Measurements from ENCODE around the gene PIK3R2. TPM values are rescaled to one million over a fixed set of nuclear protein-coding genes. Genes with fewer than 3 reads are reported as not detected.
"Not testable (repeated sequence)": the region's sequence is repeated elsewhere in the genome, so short reads cannot be mapped to it uniquely, and the experiment has no call there.

PIK3R2 gene
- total RNA-seq, 2 donors from 2014 or later, result 12.6 to 20.1 TPM

DNA sequence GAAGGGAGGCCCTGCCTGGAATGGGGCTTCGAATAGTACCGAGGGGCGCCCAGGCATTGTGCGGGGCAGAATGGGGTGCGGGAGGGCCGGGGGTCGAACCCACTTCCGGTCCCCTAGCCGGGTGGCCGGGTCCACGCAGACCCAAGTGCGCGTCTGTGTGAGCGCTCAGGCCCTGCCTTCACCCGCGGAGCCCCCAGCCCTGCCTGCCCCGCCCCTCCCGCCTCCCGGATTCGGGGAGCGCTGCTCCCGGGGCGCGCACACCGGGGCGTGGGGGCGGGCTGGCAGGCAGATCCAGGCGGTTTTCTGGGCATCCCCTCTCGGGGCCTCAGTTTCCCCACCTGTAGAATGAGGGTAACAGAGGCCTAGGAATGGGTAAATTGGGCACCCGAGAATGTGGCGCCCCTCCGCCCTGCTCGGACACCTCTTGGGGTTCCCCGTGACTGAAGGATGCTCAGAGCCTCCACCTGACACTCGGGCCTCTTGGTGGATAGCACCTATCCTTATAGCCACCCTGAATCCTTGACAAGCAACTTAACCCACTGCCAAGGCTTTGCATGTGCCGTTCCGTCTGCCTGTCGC lies 682 bp downstream of the PIK3R2 start:
- Mint-ChIP-seq H3K4me1 (ENCODE audit: low read depth in 2 of 2) (peaks cover 28 to 33% of the 10 kb centered on the region in 2 donors), H3K36me3 (no peaks in the 10 kb centered on the region), H3K4me3 (peak overlapping the region; percentile 95), H3K27me3 (no peaks in the 10 kb centered on the region), H3K9me3 (no peaks in the 10 kb centered on the region), H3K27ac (peak overlapping the region; percentile 69 to 73)
- ATAC-seq (no peak), DNase-seq (ENCODE audit: low spot score) (no peak)

DNA sequence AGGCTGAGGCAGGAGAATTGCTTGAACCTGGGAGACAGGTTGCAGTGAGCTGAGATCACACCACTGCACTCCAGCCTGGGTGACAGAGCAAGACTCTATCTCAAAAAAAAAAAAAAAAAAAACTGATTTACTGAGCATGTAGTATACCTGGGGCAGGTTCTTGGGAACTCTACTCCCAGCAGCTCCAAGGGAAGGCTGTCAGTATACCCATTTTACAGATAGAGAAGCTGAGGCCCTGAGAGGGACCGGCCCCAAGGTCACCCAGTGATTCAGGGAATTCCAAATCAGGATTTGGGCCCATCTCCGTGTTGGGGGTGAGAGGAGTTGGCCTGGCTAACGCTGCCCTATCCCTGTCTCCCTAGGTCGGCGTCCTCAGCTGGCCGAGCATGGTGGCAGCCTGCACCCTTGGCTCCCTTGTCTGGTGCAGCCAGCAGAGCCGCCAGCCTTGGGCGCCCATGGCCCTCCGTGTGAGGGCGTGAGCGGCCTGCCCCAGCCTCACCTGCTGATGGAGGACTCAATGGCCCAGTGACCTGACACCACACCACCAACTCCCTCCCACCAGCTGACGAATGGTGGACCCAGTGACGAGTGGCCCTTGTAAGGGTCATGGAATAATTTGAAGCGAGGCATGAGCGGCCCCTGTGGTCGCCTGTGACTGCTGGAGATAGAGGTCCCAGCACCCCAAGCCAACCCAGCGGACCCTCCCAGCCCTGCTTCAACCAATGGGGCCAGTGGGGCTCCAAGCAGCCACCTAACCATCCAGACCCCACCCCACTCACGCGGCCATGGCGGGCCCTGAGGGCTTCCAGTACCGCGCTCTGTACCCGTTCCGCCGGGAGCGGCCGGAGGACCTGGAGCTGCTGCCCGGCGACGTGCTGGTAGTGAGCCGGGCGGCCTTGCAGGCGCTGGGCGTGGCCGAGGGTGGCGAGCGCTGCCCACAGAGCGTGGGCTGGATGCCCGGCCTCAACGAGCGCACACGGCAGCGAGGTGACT lies 2.4 kb downstream of the PIK3R2 start:
- Mint-ChIP-seq H3K4me3 (no peak overlapping the region), H3K36me3 (no peaks in the 10 kb centered on the region)
- no peak for ATAC-seq

DNA sequence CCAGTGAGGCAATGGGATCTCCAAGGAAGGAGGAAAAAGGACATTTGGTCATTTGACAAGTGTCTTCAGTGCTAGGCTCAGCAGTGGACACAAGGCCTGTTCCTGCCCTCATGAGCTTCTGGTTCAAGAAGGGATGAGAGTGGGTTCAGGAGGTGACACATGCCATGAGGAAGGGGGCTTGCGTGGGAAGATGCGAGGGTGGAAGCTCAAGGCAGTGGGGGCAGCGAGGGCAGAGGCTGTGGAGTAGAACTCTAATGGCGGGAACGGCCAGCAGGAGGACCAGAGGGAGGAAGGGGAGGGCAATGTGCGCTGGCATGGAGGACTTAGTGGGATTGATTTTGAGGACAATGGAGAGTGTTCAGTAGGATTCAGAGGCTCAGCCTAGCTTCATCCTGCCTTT lies 3.3 kb downstream of the PIK3R2 start:
- DNase-seq (ENCODE audit: low spot score) (no peak), ATAC-seq (no peak)
- peaks cover 27 to 32% of the 10 kb centered on the region in 2 donors for H3K4me1 Mint-ChIP-seq (ENCODE audit: low read depth in 2 of 2)
- no peak overlapping the region for H3K4me3 Mint-ChIP-seq
- H3K27me3 Mint-ChIP-seq, result no peaks in the 10 kb centered on the region
- peak overlapping the region in 1 of 2 donors; percentile 16 for H3K27ac Mint-ChIP-seq
- no peaks in the 10 kb centered on the region for H3K9me3 Mint-ChIP-seq
- no peaks in the 10 kb centered on the region for H3K36me3 Mint-ChIP-seq

More for the DNA sequence above, 2.4 kb downstream of the PIK3R2 start:
- Mint-ChIP-seq H3K27ac (no peak overlapping the region), H3K27me3 (no peaks in the 10 kb centered on the region), H3K9me3 (no peaks in the 10 kb centered on the region), H3K4me1 (ENCODE audit: low read depth in 2 of 2) (peaks cover 26 to 35% of the 10 kb centered on the region in 2 donors)
- DNase-seq (ENCODE audit: low spot score), result no peak

DNA sequence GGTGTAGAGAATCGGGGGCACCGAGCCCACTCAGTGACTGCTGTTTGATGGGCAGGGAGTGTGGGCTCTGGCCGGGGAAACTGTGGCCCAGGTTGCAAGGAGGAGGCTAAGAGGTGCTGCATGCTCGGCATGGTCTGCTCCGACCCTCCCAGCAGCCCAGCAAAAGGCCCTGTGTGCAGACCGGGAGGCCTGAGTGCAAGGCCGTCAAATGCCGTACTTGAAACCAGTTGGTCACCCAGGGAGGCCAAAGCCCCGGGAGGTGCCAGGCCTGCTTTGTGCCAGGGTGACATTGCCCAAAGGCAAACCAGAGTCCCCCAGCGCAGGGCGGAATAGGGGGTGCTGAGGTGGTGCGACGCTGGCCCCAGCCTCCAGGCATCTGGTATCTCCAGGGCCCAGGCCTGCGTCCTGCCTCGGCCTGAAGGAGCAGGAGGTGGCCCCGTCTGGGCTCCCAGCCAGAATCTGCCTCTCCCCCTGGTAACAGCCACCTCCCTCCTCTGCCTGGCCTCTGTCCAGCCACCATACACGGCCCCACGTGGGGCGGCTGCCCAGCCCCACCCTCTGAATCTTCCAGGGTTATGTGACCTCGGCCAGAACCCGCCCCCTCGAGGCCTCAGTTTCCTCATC lies 4.0 kb downstream of the PIK3R2 start:
- DNase-seq (ENCODE audit: low spot score), result no peak
- Mint-ChIP-seq H3K9me3 (no peaks in the 10 kb centered on the region), H3K4me1 (ENCODE audit: low read depth in 2 of 2) (peaks cover 22 to 26% of the 10 kb centered on the region in 2 donors), H3K27ac (no peak overlapping the region), H3K4me3 (no peak overlapping the region), H3K36me3 (no peaks in the 10 kb centered on the region), H3K27me3 (no peaks in the 10 kb centered on the region)
- ATAC-seq, result no peak

DNA sequence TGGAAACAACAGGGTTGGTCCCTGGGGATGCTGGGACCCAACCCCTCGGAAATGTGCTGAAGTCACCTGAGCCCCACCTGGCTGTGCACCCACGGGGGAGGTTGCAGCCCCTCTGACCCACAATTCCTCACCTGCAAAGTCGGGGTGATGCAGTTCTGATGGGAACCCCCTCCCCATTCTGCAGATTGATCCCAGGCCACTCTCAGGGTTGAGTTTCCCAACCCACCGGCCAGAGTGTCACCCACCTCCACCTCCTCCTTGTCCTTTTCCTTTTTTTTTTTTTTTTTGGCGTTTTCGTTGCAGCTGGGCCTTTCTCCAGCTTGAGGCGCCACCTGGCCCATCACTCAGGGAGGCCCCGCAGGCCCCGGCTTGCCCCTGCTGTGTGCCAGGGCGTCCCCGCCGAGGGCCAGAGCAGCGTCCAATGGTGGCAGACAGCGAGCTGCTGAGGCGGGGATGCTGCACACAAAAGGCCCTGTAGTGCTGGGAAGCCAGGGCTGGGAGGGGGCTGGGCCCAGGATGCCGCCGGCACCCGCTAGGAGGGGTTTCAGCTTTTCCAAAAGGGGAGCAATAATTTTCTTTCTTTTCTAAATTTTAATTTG lies 4.6 kb downstream of the PIK3R2 start:
- no peak for ATAC-seq
- no peaks in the 10 kb centered on the region for H3K36me3 Mint-ChIP-seq
- H3K9me3 Mint-ChIP-seq, result no peaks in the 10 kb centered on the region
- H3K27me3 Mint-ChIP-seq, result no peaks in the 10 kb centered on the region
- H3K4me1 Mint-ChIP-seq (ENCODE audit: low read depth in 2 of 2), result peaks cover 17 to 20% of the 10 kb centered on the region in 2 donors
- H3K4me3 Mint-ChIP-seq, result no peak overlapping the region
- H3K27ac Mint-ChIP-seq, result no peak overlapping the region
- no peak for DNase-seq (ENCODE audit: low spot score)

DNA sequence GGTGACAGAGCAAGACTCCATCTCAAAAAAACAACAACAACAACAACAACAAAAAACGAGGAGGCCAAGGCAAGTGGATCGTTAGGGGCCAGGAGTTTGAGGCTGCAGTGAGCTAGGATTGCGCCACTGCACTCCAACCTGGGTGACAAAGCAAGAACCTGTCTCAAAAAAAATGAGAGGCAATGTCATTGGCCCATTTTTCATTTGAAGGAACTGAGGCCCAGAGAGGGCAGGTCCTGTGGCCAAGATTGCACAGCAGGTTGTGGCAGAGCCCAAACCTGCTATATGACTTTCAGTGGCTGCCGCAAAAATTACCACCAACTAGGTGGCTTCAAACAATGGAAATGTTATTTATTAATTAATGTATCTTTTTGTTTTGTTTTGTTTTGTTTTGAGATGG lies 5.5 kb downstream of the PIK3R2 start:
- no peaks in the 10 kb centered on the region for H3K27me3 Mint-ChIP-seq
- no peak for ATAC-seq
- no peak overlapping the region for H3K27ac Mint-ChIP-seq
- H3K4me3 Mint-ChIP-seq, result no peak overlapping the region
- DNase-seq (ENCODE audit: low spot score), result no peak
- H3K9me3 Mint-ChIP-seq, result no peaks in the 10 kb centered on the region
- peaks cover 15 to 19% of the 10 kb centered on the region in 2 donors for H3K4me1 Mint-ChIP-seq (ENCODE audit: low read depth in 2 of 2)
- H3K36me3 Mint-ChIP-seq, result no peaks in the 10 kb centered on the region

DNA sequence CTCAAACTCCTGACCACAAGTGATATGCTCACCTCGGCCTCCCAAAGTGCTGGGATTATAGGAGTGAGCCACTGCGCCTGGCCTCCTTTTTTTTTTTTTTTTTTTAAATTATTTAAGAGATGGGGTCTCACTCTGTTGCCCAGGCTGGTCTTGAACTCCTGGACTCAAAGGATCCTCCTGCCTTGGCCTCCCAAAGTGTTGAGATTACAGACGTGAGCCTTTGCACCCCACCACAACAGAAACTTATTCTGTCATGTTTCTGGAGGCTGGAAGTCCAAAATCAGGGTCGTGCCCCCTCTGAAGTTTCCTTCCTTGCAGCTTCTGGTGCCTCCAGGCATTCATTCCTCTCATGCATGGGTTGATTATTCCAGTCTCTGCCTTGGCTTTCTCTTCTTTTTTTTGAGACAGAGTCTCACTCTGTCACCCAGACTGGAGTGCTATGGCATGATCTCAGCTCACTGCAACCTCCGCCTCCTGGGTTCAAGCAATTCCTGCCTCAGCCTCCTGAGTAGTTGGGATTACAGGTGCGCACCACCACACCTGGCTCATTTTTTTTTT lies 6.2 kb downstream of the PIK3R2 start:
- H3K27ac Mint-ChIP-seq; H3K36me3 Mint-ChIP-seq; H3K9me3 Mint-ChIP-seq; H3K27me3 Mint-ChIP-seq; DNase-seq (ENCODE audit: low spot score); H3K4me3 Mint-ChIP-seq; ATAC-seq: not testable (repeated sequence)
- H3K4me1 Mint-ChIP-seq (ENCODE audit: low read depth in 2 of 2), result peaks cover 12 to 14% of the 10 kb centered on the region in 2 donors

DNA sequence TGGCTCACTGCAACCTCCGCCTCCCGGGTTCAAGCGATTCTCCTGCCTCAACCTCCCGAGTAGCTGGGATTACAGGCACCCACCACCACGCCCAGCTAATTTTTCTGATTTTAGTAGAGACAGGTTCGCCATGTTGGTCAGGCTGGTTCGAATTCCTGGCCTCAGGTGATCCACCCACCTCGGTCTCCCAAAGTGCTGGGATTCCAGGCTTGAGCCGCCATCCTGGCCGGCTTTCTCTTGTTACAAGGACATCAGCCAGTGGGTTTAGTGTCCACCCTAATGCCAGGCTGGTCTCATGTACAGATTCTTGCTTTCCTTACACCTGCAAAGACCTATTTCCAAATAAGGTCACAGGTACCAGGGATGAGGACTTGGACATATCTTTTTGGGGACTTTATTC lies 6.8 kb downstream of the PIK3R2 start:
- no peak overlapping the region for H3K27ac Mint-ChIP-seq
- DNase-seq (ENCODE audit: low spot score) (no peak), ATAC-seq (no peak)
- H3K36me3 Mint-ChIP-seq, result no peaks in the 10 kb centered on the region
- no peaks in the 10 kb centered on the region for H3K27me3 Mint-ChIP-seq
- H3K4me3 Mint-ChIP-seq, result no peak overlapping the region
- H3K9me3 Mint-ChIP-seq, result no peaks in the 10 kb centered on the region
- H3K4me1 Mint-ChIP-seq (ENCODE audit: low read depth in 2 of 2), result peaks cover 7 to 10% of the 10 kb centered on the region in 2 donors

DNA sequence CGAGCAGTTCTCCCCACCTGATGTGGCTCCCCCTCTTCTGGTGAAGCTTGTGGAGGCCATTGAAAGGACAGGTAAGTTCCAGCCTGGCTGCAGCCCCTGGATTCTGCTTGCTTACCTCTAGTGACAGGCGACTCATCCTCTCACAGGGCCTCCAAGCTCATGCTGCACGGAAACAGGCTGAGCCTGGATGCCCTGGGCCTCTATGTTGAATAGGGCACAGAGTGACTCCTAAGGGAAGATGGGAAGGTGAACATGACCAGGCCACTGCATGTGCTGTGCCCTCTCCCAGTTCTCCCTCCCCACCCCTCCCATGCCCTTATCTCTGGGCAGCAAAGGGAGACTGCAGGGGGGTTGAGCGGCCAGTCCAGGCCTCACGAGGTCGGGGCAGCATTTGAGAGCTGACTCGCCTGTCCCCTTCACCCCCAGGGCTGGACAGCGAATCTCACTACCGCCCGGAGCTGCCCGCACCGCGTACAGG lies 7.6 kb downstream of the PIK3R2 start:
- peaks cover 7 to 10% of the 10 kb centered on the region in 2 donors for H3K4me1 Mint-ChIP-seq (ENCODE audit: low read depth in 2 of 2)
- peaks cover 1% of the 10 kb centered on the region for H3K36me3 Mint-ChIP-seq
- no peaks in the 10 kb centered on the region for H3K27me3 Mint-ChIP-seq
- ATAC-seq (no peak), DNase-seq (ENCODE audit: low spot score) (no peak)
- no peaks in the 10 kb centered on the region for H3K9me3 Mint-ChIP-seq
- H3K4me3 Mint-ChIP-seq, result peak overlapping the region; percentile 68
- H3K27ac Mint-ChIP-seq, result no peak overlapping the region

DNA sequence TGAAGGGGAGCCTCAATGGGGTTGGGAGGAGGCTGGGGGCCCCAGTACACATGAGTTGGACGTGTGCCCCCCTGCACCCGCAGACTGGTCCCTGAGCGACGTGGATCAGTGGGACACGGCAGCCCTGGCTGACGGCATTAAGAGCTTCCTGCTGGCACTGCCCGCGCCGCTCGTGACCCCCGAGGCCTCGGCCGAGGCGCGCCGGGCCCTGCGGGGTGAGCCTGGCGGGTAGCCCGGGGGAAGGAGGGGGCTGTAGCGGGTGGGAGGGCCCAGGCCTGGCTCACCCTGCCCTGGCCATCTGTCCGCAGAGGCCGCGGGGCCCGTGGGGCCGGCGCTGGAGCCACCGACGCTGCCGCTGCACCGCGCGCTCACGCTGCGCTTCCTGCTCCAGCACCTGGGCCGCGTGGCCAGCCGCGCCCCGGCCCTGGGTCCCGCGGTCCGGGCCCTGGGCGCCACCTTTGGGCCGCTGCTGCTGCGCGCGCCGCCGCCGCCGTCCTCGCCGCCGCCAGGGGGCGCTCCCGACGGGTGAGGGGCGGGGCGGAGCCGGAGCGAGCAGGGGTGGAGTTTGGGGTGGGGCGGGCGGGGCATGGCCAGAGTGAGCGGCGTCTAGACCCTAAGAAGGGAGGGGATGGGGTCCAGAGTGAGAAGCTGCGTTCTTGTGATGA lies 8.1 kb downstream of the PIK3R2 start:
- Mint-ChIP-seq H3K36me3 (peaks cover 7% of the 10 kb centered on the region), H3K4me1 (ENCODE audit: low read depth in 2 of 2) (peaks cover 9% of the 10 kb centered on the region in 2 donors), H3K27ac (no peak overlapping the region), H3K27me3 (no peaks in the 10 kb centered on the region), H3K4me3 (peak overlapping the region; percentile 68), H3K9me3 (no peaks in the 10 kb centered on the region)
- DNase-seq (ENCODE audit: low spot score) (peak; percentile 88), ATAC-seq (peak; percentile 95 to 96)

DNA sequence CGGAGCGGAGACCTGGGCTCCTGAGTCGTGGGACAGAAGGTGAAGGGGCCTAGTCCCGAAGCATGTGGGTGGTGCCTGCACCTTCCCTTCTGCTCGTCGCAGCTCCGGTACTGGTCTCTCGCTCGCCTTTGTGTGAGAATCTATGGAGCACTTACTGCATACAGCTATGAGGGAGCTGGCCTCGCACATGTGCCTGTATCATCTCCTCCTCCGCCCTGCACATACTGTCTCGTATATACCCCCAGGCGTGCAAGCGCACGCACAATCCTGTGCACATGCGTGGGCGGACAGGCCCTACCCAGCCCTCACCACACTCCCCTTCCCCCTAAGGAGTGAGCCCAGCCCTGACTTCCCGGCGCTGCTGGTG lies 8.7 kb downstream of the PIK3R2 start:
- DNase-seq (ENCODE audit: low spot score) (no peak), ATAC-seq (peak in 1 of 2 donors; percentile 2)
- H3K4me1 Mint-ChIP-seq (ENCODE audit: low read depth in 2 of 2), result peaks cover 5% of the 10 kb centered on the region in 2 donors
- peaks cover 7% of the 10 kb centered on the region for H3K36me3 Mint-ChIP-seq
- no peak overlapping the region for H3K27ac Mint-ChIP-seq
- no peaks in the 10 kb centered on the region for H3K27me3 Mint-ChIP-seq
- no peak overlapping the region for H3K4me3 Mint-ChIP-seq
- no peaks in the 10 kb centered on the region for H3K9me3 Mint-ChIP-seq

DNA sequence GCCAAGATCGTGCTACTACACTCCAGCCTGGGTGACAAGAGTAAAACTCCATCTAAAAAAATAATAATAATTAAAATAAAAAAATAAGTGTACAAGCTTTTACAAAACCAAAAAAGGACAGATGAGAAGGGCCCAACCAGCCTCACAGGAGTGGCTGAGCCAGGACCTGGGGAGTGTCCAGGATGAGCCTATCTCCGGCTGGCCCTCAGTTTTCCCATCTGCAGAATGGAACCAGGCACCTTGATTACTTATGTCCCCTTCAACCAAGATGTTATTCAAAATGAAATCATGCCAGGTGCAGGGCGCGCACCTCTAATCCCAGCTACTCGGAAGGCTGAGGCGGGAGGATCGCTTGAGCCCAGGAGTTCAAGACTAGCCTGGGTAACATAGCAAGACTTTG lies 11.1 kb downstream of the PIK3R2 start:
- Mint-ChIP-seq H3K27me3 (no peaks in the 10 kb centered on the region), H3K36me3 (peaks cover 7% of the 10 kb centered on the region), H3K27ac (no peak overlapping the region), H3K9me3 (no peaks in the 10 kb centered on the region), H3K4me1 (ENCODE audit: low read depth in 2 of 2) (peaks cover 5 to 8% of the 10 kb centered on the region in 2 donors), H3K4me3 (no peak overlapping the region)
- ATAC-seq, result no peak
- no peak for DNase-seq (ENCODE audit: low spot score)

All from natural killer cell treated with Interleukin-12 subunit alpha and Interleukin-12 subunit beta and Interleukin-15 and Interleukin-18, amount 100 ng/mL, for 72 hours (primary cell).